GM19025 (cell line): ENCODE data around the gene NCKAP5.

ENCODE experiments used
- ATAC-seq: cut with Tn5 transposase; IDR thresholded peaks from one replicate; pipeline ENCODE4 v1.9.1; 2021; ENCODE audit warnings: mild to moderate bottlenecking, low read depth, moderate library complexity; ENCODE audit not compliant: unreplicated experiment

The NCKAP5 gene

GRCh38 chr2:133130548-133131246, 437.6 kb downstream of the NCKAP5 start:
- ATAC-seq = no peak

GRCh38 chr2:133124446-133124845, 443.8 kb downstream of the NCKAP5 start:
- no peak for ATAC-seq

GRCh38 chr2:133123904-133124303, 444.4 kb downstream of the NCKAP5 start:
- no peak for ATAC-seq

- ATAC-seq = no peak
These were observed 444.9 kb downstream of the NCKAP5 start for GRCh38 chr2:133123393-133123792.

GRCh38 chr2:133122529-133122928, 445.7 kb downstream of the NCKAP5 start:
- ATAC-seq = no peak

- ATAC-seq = no peak
These were observed 448.0 kb downstream of the NCKAP5 start for GRCh38 chr2:133120310-133120709.

GRCh38 chr2:133110201-133110600, 458.1 kb downstream of the NCKAP5 start:
- ATAC-seq = no peak

GRCh38 chr2:133109772-133110171, 458.5 kb downstream of the NCKAP5 start:
- no peak for ATAC-seq

- no peak for ATAC-seq
These were observed 461.0 kb downstream of the NCKAP5 start for GRCh38 chr2:133107058-133107815.

GRCh38 chr2:133104871-133105270, 463.4 kb downstream of the NCKAP5 start:
- ATAC-seq = no peak

- ATAC-seq = no peak
These were observed 469.5 kb downstream of the NCKAP5 start for GRCh38 chr2:133098787-133099186.

GRCh38 chr2:133097666-133098065, 470.6 kb downstream of the NCKAP5 start:
- no peak for ATAC-seq

GRCh38 chr2:133092571-133092970, 475.7 kb downstream of the NCKAP5 start:
- no peak for ATAC-seq

GRCh38 chr2:133090358-133090757, 477.9 kb downstream of the NCKAP5 start:
- ATAC-seq = no peak

GRCh38 chr2:133086176-133086575, 482.1 kb downstream of the NCKAP5 start:
- ATAC-seq = no peak

- ATAC-seq = no peak
These were observed 482.6 kb downstream of the NCKAP5 start for GRCh38 chr2:133085646-133086045.

- ATAC-seq = no peak
These were observed 486.2 kb downstream of the NCKAP5 start for GRCh38 chr2:133082034-133082433.

- no peak for ATAC-seq
These were observed 487.4 kb downstream of the NCKAP5 start for GRCh38 chr2:133080822-133081221.

GRCh38 chr2:133078667-133079411, 489.4 kb downstream of the NCKAP5 start:
- ATAC-seq = no peak

- ATAC-seq = no peak
These were observed 490.9 kb downstream of the NCKAP5 start for GRCh38 chr2:133077269-133077822.
